Activated T-cell treated with anti-CD3 and anti-CD28 coated beads, Interleukin-2, amount 50 U/mL, for 72 hours (primary cell): Measurements from ENCODE around the gene NKAIN1. TPM values are rescaled to one million over a fixed set of nuclear protein-coding genes. Genes with fewer than 3 reads are reported as not detected.
"Not testable (repeated sequence)": the region's sequence is repeated elsewhere in the genome, so short reads cannot be mapped to it uniquely, and the experiment has no call there.

Experiments used
- ATAC-seq, 2 donors: fragments of 150-1000 bp; cut with Tn5 transposase; replicated peaks in 1 of 2; 2 replicates each; pipeline ENCODE4 v1.10.0; 2021; ENCODE audit warnings: moderate library complexity in 2 of 2, mild to moderate bottlenecking in 1 of 2
- DNase-seq, 2 donors: peaks; one replicate each; pipeline ENCODE4 v3.0.0; 2021 to 2022; ENCODE audit warnings: mixed read lengths in 1 of 2
- H3K27ac Mint-ChIP-seq: one replicate; pipeline ENCODE4 v1.8.0; 2022; ENCODE audit warnings: mild to moderate bottlenecking, moderate library complexity, mixed read lengths
- H3K27me3 Mint-ChIP-seq: one replicate; pipeline ENCODE4 v1.8.0; 2022; ENCODE audit warnings: low read depth, mixed read lengths
- H3K36me3 Mint-ChIP-seq, 2 donors: one replicate each; pipeline ENCODE4 v1.8.0; 2022; ENCODE audit warnings: mixed read lengths in 2 of 2, mild to moderate bottlenecking in 1 of 2; ENCODE audit not compliant: insufficient read depth in 2 of 2
- H3K4me1 Mint-ChIP-seq: one replicate; pipeline ENCODE4 v1.8.0; 2022; ENCODE audit warnings: low read depth, mixed read lengths
- H3K4me3 Mint-ChIP-seq, 2 donors: one replicate each; pipeline ENCODE4 v1.8.0; 2022; ENCODE audit warnings: mild to moderate bottlenecking in 2 of 2, mixed read lengths in 2 of 2, moderate library complexity in 2 of 2
- H3K9me3 Mint-ChIP-seq, 2 donors: one replicate each; pipeline ENCODE4 v1.8.0; 2022; ENCODE audit warnings: mixed read lengths in 2 of 2
- total RNA-seq, 2 donors: library from RNA; stranded (reverse); gene quantifications; one replicate each; pipeline ENCODE4 v1.2.3, GENCODE V29; 2022

NKAIN1 gene
- total RNA-seq, 2 donors from 2014 or later: not detected

DNA sequence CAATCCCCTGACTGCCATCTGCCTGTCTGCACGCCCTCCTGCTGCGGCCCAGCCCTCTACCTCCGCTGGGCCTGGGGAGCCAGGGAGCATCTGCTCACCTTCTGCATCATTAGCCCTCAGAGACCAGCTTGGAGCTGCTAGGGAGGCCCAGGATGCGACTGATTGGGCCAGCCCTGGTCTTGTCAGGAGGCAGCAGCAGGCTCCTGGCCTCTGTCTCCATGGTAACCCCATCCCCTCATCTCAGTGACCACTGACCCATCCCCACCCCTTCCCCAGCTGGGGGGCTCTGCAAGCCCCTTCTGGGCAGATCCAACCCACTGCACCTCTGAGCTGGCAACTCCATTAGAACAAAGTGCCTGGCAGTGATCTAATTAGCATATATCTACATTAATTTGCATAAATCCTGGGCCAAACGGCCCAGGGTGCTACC, 37.7 kb downstream of the NKAIN1 start:
- H3K4me1 Mint-ChIP-seq: no peaks in the 10 kb centered on the region
- no peak for ATAC-seq
- no peaks in the 10 kb centered on the region for H3K9me3 Mint-ChIP-seq
- no peaks in the 10 kb centered on the region for H3K27me3 Mint-ChIP-seq
- DNase-seq: no peak
- H3K36me3 Mint-ChIP-seq: no peaks in the 10 kb centered on the region
- no peak overlapping the region for H3K4me3 Mint-ChIP-seq
- no peak overlapping the region for H3K27ac Mint-ChIP-seq

DNA sequence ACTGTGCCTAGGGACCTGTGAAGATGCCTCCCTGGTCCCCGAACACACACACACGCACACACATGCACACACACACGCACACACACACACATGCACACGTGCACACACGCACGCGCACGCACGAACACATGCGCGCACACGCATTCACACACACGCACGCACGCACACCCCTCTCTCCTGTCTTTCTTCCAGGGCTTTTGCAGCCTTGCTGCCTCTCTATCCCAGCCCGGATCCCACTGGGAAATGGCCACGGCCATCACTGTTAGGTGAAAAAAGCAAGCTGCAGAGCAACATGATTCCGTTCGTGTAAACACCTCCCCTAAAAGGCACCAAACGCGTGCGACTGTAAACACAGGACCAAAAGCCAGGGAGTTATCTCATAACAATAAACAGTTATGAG, 39.7 kb downstream of the NKAIN1 start:
- H3K27ac Mint-ChIP-seq: no peak overlapping the region
- DNase-seq (no peak), ATAC-seq (no peak)
- no peaks in the 10 kb centered on the region for H3K27me3 Mint-ChIP-seq
- no peaks in the 10 kb centered on the region for H3K36me3 Mint-ChIP-seq
- no peaks in the 10 kb centered on the region for H3K9me3 Mint-ChIP-seq
- H3K4me1 Mint-ChIP-seq: no peaks in the 10 kb centered on the region
- H3K4me3 Mint-ChIP-seq: no peak overlapping the region

DNA sequence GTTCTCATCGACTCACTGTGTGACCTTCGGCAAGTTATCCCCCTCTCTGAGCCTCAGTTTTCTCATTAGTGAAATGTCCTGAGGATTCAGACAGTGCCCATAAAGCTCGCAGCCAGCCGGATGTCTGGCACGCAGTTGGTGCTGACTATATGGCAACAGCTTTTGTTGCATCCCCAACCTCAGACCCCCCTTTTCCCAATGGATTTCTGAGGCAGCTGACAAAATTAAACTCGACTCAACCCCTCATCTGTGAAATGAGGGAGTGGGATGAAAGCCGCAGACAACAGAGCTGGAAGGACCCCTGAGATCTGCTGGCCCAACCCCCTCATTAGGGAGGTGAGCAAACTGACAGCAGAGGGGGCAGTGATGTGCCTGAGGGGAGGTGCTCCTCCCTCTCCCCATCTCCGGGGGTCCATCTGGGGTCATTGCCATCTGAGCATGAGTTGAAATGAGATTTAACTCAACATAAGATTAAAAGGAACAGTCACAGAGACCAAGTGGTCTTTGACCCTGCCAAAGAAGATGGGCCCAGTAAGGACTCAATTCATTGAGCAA, 40.4 kb downstream of the NKAIN1 start:
- no peak for ATAC-seq

DNA sequence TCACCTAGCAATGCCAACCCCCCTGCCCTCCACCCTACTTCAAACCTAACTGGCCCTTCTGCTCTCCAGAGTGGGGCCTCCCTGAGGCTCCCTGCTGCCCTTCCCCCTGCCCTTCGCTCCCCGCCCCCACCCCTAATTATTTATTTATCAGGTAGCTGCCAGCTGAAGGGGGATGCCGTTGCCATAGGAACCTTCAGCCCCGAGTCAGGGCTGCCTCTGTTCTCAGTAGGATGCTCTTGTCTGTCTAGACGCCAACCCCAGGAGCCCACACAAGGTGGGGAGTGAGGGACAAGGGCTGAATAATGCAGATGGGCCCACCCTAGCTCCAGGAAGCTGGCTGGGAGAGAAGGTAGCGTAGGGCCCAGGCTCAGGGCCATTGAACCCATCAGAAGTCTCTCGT, 41.1 kb downstream of the NKAIN1 start:
- no peak for ATAC-seq
- DNase-seq: no peak
- H3K9me3 Mint-ChIP-seq: no peaks in the 10 kb centered on the region
- no peak overlapping the region for H3K4me3 Mint-ChIP-seq
- H3K27me3 Mint-ChIP-seq: no peaks in the 10 kb centered on the region
- H3K4me1 Mint-ChIP-seq: no peaks in the 10 kb centered on the region
- no peaks in the 10 kb centered on the region for H3K36me3 Mint-ChIP-seq
- H3K27ac Mint-ChIP-seq: no peak overlapping the region

More for the DNA sequence above, 40.4 kb downstream of the NKAIN1 start:
- Mint-ChIP-seq H3K9me3 (no peaks in the 10 kb centered on the region), H3K36me3 (no peaks in the 10 kb centered on the region), H3K27me3 (no peaks in the 10 kb centered on the region), H3K27ac (no peak overlapping the region), H3K4me1 (no peaks in the 10 kb centered on the region), H3K4me3 (no peak overlapping the region)
- no peak for DNase-seq

DNA sequence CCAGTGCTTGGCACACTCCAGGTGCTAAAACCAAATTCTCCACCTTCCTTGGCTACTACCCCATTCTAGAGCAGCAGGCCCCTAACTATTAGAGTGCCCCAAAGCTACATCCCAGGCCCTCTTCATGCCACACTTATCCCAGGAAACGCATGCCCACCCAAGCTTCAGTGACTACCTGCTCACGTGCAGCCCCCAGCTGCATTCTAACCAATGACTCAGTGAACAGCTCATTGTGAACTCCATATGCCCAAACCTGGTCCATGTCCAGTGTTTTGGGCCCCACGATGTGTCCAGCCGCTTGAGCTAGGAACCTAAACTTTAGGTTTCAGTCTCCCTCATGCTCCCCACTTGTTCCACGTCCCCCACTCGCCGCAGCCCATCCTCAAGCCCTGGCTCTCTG, 41.5 kb downstream of the NKAIN1 start:
- no peaks in the 10 kb centered on the region for H3K9me3 Mint-ChIP-seq
- H3K27me3 Mint-ChIP-seq: no peaks in the 10 kb centered on the region
- no peak for ATAC-seq
- H3K4me3 Mint-ChIP-seq: no peak overlapping the region
- H3K4me1 Mint-ChIP-seq: no peaks in the 10 kb centered on the region
- no peak overlapping the region for H3K27ac Mint-ChIP-seq
- no peaks in the 10 kb centered on the region for H3K36me3 Mint-ChIP-seq
- no peak for DNase-seq

DNA sequence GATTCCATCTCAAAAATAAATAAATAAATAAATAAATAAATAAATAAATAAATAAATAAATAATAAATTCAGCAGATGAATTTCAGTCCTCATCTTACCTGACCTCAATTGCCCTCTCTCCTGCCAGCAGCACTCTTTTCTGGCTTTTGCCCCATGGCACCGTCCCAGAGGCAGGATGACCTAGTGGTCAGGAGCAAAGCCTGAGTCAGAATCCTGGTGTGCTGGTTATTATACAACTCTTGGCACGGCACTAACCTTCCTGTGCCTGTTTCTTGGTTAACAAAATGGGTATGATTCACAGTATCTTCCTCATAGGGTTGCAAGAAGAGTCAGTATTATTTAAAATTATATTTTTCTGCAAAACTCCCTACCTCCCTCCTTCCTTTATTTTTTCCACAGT, 43.0 kb downstream of the NKAIN1 start:
- no peak for DNase-seq
- Mint-ChIP-seq H3K27ac (no peak overlapping the region), H3K27me3 (no peaks in the 10 kb centered on the region), H3K36me3 (no peaks in the 10 kb centered on the region), H3K9me3 (no peaks in the 10 kb centered on the region), H3K4me1 (no peaks in the 10 kb centered on the region), H3K4me3 (no peak overlapping the region)
- no peak for ATAC-seq

DNA sequence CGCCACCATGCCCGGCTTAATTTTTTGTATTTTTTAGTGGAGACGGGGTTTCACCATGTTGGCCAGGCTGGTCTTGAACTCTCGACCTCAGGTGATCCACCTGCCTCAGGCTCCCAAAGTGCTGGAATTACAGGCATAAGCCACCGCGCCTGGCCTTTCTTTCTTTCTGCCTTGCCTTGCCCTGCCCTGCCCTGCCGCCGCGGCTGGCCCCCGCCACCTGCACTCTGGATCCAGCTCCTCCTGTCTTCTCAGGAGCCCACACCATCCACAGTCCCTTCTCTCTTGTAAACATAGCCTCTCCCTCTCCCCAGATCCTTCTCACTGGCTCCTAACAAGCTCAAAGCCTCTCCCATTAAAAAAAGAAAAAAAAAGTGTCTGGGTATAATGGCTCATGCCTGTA, 44.4 kb downstream of the NKAIN1 start:
- H3K27me3 Mint-ChIP-seq, H3K27ac Mint-ChIP-seq, DNase-seq, H3K4me1 Mint-ChIP-seq, H3K9me3 Mint-ChIP-seq, H3K36me3 Mint-ChIP-seq, H3K4me3 Mint-ChIP-seq, ATAC-seq: not testable (repeated sequence)

DNA sequence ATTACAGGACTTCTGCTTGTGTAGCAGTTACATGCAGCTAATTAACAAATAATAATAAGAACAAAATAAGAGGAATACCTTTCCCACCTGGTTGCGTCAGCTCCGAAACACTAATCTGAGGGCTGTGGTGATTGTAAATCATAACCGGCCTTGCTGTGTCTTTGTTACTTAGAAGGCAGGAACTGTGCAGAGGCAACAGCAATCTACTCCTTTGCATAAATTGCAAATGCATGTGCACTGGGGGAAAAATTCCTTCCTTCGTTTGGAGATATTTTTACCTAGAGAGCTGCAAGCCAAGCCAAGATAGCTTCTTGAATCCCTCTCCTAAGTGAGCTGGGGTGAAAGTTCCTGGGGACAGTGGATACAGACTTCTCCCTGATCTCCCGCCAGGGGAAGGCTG, 46.0 kb downstream of the NKAIN1 start:
- Mint-ChIP-seq H3K27me3 (no peaks in the 10 kb centered on the region), H3K9me3 (no peaks in the 10 kb centered on the region), H3K27ac (no peak overlapping the region), H3K4me1 (no peaks in the 10 kb centered on the region), H3K36me3 (no peaks in the 10 kb centered on the region), H3K4me3 (no peak overlapping the region)
- ATAC-seq (no peak), DNase-seq (no peak)

DNA sequence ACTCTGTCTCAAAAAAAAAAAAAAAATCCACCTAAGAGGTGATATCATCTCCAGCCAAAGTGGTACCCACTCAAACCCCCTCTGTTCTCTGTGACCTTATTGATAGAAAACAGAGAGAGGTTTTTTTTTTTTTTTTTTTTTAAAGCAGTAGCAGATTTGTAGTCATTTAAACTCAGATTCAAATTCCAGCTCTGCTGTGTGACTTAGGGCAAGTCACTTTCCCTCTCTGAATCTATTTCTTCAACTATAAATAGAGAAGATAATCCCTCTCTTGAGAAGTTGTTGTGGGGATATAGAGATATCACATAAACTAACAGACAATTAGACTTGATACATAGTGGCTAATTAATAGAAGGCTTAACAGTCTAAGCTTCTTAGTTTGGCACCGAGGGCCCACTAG, 48.4 kb downstream of the NKAIN1 start:
- ATAC-seq (no peak), DNase-seq (no peak)
- Mint-ChIP-seq H3K36me3 (no peaks in the 10 kb centered on the region), H3K27ac (no peak overlapping the region), H3K27me3 (peaks cover 9% of the 10 kb centered on the region), H3K4me1 (peaks cover 6% of the 10 kb centered on the region), H3K4me3 (no peak overlapping the region), H3K9me3 (no peaks in the 10 kb centered on the region)

DNA sequence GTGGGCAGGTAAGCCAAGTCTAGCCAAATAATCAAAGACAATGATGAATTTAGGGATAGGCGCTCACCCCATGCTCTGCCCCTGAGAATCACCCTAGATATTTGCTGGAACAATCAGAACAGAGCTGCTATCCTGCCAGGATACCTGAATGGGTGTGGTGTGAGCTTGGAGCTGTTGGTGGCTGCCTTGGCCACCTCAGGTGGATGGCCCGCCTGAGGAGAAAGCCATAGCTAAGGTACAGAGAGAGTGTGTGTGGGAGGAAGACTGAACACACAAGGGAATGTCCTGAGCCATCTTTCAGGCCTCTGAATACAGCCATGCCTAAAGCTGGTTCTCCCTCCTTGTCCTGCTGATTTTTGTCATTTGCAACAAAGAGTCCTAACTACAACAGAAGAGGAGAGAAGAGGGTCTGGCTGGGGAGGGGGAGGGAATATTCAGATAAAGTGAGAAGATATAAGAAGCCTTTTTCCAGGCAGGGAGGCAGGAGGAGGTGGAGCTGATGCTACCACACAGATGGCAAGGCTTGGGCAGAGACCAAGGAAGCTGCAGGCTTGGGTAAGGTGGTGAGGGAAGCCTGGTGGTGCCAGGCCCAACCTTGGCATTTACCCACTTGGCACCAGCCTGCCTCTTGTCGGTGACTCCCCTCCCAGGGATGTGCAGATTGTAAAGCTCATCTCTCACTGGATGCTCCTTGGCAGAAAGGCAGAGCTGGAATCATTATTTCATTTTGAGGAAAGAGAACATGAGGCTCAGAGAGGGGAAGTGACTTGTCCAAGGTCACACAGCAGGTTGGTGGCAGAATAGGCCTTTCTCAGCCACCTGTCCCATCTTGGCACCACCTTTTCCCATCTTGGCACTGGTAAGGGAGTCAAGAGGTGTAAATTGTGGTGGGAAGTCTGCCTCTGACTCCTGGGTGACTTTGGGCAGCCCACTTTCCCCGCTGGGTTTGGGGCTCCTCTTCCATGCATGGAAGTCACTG, 49.7 kb downstream of the NKAIN1 start:
- no peaks in the 10 kb centered on the region for H3K36me3 Mint-ChIP-seq
- H3K4me3 Mint-ChIP-seq: no peak overlapping the region
- H3K27ac Mint-ChIP-seq: no peak overlapping the region
- no peak for DNase-seq
- peaks cover 6% of the 10 kb centered on the region for H3K4me1 Mint-ChIP-seq
- ATAC-seq: no peak
- H3K9me3 Mint-ChIP-seq: no peaks in the 10 kb centered on the region
- H3K27me3 Mint-ChIP-seq: peaks cover 9% of the 10 kb centered on the region

DNA sequence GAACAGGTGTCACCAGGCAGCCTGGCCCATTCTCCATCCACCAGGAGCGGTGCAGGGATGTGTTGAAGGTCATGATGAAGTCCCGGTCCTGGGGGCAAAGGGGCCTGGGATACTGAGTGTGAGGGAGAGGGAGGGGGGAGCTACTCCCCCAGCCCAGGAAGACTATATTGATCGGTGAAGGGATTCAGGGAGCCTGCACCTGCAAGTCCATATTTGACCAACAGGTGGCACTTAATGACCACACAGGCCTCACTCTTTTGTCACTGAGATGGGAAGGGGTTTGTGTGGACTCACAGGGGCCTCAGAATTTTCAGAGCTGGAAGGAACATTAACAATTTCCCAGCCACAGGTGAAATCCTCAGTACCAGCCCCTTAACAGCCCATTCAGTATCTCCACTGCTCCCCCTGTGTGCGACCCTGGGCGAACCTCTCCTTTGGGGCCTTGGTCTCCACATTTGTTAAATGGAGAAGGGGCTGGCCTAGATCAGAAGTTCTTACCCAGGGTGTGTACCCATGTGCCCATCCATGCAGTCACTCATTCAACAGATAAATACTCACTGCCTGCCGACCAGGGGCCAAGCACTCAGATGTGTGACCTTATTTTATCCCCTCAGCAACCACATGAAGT, 55.6 kb downstream of the NKAIN1 start:
- H3K4me1 Mint-ChIP-seq: peaks cover 15% of the 10 kb centered on the region
- H3K36me3 Mint-ChIP-seq: no peaks in the 10 kb centered on the region
- peaks cover 43% of the 10 kb centered on the region for H3K27me3 Mint-ChIP-seq
- no peak overlapping the region for H3K4me3 Mint-ChIP-seq
- ATAC-seq (no peak), DNase-seq (peak; percentile 44 to 53)
- no peaks in the 10 kb centered on the region for H3K9me3 Mint-ChIP-seq
- H3K27ac Mint-ChIP-seq: no peak overlapping the region

DNA sequence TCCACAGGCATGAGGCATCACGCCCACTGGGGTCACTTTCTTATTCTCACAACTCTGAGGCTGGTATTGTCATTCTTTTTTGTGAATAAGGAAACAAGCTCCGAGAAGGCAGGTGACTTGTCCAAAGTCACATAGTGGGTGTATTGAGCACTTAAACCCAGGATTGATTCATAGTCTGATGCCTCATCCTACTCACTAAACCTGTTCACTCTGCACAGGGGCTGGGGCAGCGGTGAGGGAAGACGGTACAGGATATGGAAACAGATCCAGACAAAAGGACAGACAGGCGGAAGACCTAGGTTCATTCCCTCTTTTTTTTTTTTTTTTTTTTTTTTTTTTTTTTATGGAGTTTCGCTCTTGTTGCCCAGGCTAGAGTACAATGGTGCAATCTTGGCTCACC, 56.6 kb downstream of the NKAIN1 start:
- Mint-ChIP-seq H3K36me3 (no peaks in the 10 kb centered on the region), H3K27me3 (peaks cover 43% of the 10 kb centered on the region)
- no peak for ATAC-seq

DNA sequence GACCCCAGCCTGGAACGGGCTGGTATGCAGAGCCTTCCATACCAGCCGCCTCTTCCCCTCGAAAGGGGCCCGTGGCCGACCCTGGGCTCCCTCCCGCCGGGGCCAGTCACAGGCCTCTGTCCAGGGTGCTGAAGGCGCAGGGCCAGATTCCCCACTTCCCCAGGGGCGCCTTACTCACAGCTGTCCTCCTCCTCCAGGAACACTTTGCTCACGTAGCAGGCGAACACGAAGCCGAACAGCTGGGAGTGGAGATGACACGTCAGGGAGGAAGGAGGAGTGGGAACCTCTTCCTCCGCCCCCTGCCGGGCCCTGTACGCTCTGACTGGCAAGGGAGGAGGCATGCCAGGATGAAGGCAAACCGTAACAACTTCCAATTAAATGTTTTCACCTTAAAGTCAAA, 57.3 kb downstream of the NKAIN1 start:
- peak overlapping the region; percentile 67 to 79 for H3K4me3 Mint-ChIP-seq
- H3K4me1 Mint-ChIP-seq: peaks cover 15% of the 10 kb centered on the region
- ATAC-seq (peak; percentile 51 to 58), DNase-seq (peak; percentile 60 to 62)
- H3K27ac Mint-ChIP-seq: no peak overlapping the region
- no peaks in the 10 kb centered on the region for H3K9me3 Mint-ChIP-seq
- H3K36me3 Mint-ChIP-seq: peaks cover 0 to 2% of the 10 kb centered on the region in 2 donors
- H3K27me3 Mint-ChIP-seq: peaks cover 42% of the 10 kb centered on the region

More for the DNA sequence above, 56.6 kb downstream of the NKAIN1 start:
- no peaks in the 10 kb centered on the region for H3K9me3 Mint-ChIP-seq
- no peak overlapping the region for H3K4me3 Mint-ChIP-seq
- peaks cover 15% of the 10 kb centered on the region for H3K4me1 Mint-ChIP-seq
- H3K27ac Mint-ChIP-seq: no peak overlapping the region
- DNase-seq: no peak
